T-helper 1 cell (primary cell): Measurements from ENCODE around the gene LSAMP.

Source experiments
- DNase-seq, 5 donors: peaks; one replicate each; pipeline ENCODE4 v3.0.0-alpha.2; 2012 to 2020

Gene LSAMP

DNA sequence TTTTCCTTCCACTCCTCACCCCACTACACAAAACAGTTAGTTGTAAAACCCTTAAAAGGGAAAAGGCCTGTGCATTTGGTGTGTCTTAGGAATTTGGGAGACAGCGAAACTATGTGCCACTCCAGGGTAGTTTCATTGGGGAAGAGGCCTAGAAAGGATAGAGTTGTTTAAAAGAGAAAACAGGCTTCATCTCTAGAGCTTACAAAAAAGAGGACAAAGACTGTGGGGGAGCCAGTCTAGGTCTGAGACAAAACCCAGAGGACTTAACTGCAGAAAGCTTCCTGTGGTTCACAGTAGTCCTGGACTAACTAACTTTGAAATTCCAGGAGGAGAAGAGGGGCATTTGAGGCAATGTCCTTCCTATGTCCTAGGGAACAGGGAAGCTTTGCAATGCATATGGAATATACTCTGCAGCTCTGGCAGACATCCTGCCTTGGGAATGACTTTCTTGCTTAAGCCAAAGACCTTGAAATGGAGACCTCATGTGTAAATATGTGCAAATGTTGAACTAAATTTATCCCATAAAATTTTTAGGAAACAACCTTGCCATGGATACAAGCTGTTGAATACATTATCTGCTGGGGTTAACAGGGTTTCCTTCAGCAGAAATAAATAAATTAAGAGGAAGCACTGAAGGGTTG is 159.4 kb downstream of the LSAMP start:
- no peak for DNase-seq

DNA sequence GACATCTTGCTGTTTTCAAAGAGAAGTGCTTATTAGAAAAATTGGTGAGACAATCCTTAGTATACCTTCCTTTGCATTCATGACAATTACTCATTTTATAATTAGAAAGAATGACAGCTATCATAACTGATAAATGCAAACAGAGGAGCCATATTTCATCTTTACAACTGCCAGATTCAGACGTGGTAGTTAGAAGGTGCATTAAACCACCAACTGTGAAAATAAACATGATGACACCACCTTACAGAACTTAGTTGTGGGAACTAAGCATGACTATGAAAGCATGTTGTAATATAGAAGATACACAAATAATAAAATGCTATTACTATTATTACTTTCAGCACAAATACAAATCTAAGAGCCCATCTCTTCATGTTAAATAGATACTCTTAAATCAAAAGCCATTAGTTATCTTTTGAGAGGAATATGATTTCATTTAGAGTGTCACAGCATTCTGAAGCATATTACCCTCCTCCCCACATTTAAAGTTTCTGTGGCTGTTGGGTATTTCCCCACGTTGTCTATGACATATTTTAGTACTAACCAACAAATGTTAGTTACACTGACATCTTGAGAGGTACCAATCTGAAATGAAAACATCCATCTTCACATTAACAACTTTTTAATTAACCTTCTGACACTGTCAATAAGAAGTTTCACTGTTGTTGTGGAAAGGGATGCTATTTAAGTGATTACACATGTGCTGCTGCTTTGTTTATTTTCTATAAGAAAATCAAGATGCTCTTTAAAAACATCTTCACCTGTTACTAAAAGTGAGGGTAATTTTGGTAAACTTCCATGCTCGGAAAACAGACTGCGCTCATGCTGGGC is 163.8 kb downstream of the LSAMP start:
- no peak for DNase-seq

DNA sequence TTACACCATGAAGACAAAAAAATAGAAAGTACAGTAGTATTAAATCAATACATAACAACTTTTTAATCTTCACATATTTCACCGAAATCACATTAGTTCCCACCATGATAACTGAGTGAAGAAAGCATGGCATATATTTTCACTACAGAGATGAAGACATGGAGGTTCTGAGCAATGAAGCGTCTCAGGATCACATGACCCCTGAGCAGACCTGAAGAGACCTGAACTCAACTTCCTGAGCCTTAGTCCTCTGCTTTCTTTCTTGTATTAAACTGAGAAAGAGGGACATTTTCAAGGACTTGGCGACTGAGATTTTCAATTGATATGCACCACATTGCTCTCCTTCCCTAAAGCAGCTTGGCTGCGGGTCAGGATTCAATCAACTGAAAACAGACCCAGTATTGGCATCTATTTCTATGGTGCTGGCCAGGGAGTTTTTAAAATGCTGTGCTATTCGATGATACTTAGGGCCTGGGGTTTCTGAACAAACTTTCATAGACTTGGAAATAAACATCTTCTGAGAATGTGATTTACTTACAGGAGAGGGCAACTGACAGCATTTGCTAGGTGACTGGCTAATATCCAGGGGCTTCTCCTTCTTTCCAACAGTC is 165.1 kb downstream of the LSAMP start:
- DNase-seq = no peak

DNA sequence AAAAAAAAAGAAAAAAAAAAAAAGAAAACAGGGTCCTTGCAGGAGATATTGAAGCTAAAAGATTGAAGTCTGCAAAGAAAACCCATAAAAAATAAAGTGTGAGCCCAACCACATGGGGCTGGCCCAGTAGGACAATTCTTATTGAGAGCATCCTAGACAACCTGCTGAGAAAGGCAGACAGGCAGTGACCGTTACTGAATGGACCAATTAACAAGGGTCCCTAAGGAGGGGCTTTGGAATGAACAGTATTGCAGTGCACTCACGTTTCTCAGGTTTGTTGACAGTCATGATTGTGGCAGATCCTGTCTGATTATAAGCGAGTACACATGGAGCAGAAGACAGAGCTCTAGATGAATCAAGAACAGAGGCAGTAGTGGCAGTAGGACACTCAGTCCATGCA is 168.6 kb downstream of the LSAMP start:
- no peak for DNase-seq

DNA sequence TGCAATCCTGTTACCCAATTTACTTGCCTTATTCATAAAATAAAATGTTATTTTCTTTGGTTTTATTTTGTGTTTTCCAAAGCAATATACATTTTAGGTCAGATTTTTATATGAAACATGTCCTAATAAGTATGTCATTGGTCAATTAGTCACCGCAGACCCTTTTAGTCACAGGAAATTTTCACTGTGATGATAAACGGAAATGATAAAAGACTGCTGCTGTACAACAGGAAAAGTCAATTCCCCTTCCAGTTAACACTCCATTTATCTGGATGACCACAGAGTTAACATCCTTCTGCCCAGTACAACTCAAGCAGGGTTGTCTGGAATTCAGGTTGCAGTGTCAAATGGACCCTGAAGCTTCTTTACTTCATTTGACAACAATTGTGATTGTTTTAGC is 175.2 kb downstream of the LSAMP start:
- no peak for DNase-seq

GRCh38 chr3:116267116-116267515 is 178.2 kb downstream of the LSAMP start:
- DNase-seq = no peak

GRCh38 chr3:116265976-116266584 is 179.2 kb downstream of the LSAMP start:
- no peak for DNase-seq

DNA sequence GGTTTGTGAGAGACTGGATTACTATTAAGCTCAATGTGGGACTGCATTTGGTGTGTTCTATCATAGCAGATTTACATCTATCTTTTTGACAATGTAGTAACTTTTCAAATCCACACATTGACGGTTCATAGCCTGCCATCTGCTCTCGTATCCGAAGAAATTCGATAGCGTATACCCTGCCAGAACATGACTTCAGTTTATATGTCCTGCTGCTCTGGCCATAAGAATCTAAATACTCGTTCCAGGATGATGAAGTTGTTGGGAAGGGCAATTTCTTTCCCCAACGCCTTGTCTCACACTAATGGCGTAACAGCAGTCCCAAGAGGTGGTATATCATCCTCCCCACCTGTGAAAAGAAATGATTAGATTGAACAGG is 180.0 kb downstream of the LSAMP start:
- DNase-seq = no peak

GRCh38 chr3:116264546-116265319 is 180.6 kb downstream of the LSAMP start:
- no peak for DNase-seq

- DNase-seq = no peak
These were observed 181.3 kb downstream of the LSAMP start for GRCh38 chr3:116263842-116264545.

- DNase-seq = no peak
These were observed 184.8 kb downstream of the LSAMP start for GRCh38 chr3:116260491-116260890.

DNA sequence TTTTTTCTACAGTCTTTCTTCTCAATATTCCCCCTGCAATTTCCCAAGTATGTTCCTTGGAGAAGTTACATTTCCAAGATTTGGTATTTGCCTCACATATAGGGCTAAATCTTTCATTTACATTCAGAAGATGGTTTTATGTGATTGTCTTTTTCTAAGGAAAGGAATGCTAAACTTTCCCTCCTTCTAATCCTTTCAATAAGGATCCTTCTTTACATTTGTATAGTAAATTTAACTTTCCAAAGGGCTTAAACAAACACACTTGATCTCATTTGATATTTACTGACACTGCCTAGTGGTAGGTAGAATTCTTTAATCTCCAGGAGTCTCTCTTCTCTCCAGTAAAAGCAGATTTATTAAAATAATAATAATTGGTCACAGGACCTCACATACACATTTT is 185.3 kb downstream of the LSAMP start:
- no peak for DNase-seq

DNA sequence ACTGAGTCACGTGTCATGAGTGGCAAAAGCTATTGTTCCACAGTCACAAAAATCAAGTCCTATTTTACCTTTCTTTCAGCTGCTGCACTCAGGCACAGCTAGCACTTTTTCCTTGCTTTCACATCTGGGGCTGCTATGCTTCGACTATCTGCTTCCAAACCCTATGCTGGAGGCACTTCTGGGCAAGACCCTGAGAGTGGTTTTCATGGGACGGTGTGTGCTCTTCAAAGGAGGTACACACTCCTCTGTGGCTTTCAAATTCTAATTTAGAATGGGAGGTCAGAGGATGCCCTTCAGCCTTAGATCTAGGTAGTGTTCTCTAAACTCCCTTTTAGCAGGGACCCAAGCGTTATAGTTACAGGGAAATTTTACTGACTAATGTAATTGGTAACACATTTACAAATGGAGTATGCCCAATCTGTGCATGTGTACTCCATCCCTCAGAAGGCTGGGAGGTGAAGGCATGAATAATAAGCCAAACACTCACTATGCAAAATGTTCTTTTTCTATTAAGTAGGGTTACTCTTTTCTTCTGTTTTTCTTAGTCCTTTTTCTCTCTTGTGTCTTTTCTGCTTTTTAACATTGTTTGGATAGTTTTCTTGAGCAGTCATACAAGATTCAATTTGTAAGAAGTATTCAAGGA is 188.3 kb downstream of the LSAMP start:
- no peak for DNase-seq

GRCh38 chr3:116254541-116254940 is 190.7 kb downstream of the LSAMP start:
- no peak for DNase-seq

DNA sequence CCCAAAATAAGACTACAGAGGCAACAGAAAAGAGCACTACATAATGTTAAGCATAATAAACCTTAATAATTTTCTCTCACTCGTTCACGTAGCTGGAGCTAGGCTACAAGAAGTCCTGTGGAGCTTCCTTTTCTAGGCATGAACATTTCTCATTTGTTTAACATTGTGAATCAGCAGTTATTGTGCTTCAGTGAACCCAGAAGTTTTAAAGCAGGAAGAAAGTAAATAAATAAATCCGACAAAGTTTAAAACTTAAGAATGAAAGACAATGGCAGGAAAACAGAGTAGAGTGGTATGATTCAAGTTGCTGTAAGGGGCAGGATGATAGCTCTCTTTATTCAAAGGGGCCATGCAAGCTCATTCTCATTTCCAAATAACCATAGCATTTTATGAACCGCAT is 191.8 kb downstream of the LSAMP start:
- no peak for DNase-seq

- DNase-seq = no peak
These were observed 197.7 kb downstream of the LSAMP start for GRCh38 chr3:116247605-116248004.

DNA sequence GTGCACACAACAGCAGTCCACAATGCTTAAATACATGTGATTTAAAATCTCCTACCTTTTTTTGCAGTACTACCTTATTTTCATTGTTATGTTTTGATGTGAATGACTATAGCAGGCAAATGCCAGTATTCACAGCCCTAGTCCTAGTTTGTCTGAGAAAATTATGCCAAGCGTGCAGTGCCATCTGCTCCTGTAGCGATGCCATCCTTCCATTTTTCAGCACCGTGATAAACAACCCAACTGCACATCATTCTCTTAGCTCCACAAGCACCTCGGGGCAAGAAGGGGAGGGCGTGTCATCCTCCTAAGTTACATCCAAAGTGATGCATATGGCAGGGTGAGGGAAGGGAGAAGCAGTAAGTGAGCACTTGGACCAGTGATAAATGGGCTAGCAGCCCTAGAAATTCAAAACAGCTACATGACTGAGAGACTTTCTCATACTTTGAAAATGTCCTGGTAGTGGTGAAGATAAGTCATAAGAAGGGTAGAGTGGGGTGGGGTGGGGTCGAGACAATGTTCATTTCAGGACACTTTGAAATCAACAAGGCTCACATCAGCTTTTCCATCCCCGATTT is 198.8 kb downstream of the LSAMP start:
- DNase-seq = no peak

DNA sequence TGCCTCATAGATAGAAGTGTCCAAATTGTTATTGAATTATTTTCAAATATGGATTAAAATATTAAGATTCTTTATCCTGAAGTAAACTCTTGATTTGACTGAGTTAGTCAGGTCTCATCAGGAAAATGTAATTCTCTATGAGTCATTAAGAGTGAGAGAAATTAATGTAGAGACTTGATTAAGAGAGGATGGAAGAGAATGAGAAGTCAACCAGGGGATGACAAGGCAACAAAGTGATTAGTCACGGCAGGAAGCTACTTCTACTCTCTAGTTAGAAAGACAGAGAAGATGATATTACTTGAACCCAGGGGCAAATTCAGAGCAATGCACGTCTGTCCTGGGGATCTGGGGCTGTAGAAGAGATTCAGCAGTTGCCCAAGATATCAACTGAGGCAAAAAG is 202.5 kb downstream of the LSAMP start:
- DNase-seq = no peak

GRCh38 chr3:116241677-116242076 is 203.6 kb downstream of the LSAMP start:
- no peak for DNase-seq

- no peak for DNase-seq
These were observed 205.0 kb downstream of the LSAMP start for GRCh38 chr3:116240261-116240660.

DNA sequence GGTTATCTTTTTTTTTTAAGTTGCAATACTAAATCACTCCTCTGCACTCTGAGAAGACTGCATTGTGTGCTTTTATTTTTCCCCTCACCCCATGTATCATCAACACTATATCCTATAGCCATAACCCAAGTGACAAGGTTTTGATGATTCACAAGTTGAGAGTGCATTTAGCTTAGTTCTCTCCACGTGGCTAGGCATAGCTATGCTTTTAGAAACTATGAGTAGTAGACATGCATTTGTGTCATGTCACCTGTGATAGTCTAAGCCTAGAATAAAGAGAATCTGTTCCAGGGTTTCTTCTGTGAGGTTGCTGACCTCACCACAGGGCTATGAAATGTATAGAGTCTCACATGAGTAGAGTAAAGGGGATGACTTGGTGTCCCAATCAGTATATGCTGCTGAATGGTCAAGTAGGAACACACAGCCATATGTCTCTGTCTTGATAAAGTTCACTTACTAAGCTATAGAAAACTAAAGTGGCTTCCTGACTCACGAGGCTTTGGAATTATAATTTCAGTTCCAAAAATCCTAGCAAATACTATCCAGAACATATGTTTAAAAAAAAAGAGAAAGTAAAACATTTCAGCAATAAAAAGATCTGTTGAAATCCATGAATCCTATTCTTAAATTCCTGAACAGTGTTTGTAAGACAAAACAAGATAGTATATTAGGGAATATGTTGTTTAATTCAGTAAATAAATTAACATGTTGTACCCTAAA is 206.3 kb downstream of the LSAMP start:
- DNase-seq = no peak
